ENCODE measurements around the gene IQCH. TPM values are rescaled to one million over a fixed set of nuclear protein-coding genes. Genes with fewer than 3 reads are reported as not detected.

Gene IQCH
- total RNA-seq, 1 donor from 2014 or later, result 4.5 TPM

DNA sequence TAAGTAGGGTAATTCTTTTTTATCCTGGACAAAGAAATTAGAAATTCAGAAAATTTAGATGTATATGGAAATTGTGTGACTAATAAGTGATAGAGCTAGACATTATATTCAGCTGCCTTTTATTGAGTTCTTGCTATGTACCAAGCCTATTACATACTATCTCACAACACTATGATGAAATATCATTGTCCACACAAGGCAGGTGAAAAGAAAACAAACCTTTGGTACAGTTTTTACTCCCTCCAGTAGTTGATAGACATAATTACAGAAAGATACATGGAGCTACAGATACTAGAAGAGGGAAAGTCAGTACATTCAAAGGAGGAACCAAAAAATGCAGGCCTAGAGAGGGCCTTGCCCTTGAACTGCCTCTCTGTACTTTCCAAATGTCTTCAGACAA is 4.8 kb downstream of the IQCH start:
- no peak overlapping the region for H3K27ac Mint-ChIP-seq (ENCODE audit: unreplicated experiment)
- H3K4me3 Mint-ChIP-seq (ENCODE audit: unreplicated experiment), result no peak overlapping the region
- no peaks in the 10 kb centered on the region for H3K4me1 Mint-ChIP-seq (ENCODE audit: low read depth, unreplicated experiment)

DNA sequence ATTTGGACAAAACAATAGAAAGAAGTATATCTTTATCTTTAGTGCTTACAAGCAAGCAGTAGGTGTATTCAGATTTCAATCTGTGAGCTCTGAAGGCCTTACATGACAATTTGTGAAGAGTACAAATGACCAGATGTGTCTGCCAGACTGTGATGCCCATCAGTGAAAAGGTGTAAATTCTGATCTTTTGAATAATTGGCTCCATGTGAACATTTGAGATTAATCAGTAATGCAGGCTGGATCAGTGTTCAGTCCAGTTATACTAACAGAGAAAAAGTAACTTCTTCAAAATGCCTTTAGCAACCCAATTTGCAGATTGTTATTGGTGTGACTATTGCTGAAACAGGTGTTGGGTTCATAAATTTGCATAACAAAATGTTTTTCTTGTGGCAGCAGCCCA is 5.2 kb downstream of the IQCH start:
- TF ChIP-seq, protein P1, sequence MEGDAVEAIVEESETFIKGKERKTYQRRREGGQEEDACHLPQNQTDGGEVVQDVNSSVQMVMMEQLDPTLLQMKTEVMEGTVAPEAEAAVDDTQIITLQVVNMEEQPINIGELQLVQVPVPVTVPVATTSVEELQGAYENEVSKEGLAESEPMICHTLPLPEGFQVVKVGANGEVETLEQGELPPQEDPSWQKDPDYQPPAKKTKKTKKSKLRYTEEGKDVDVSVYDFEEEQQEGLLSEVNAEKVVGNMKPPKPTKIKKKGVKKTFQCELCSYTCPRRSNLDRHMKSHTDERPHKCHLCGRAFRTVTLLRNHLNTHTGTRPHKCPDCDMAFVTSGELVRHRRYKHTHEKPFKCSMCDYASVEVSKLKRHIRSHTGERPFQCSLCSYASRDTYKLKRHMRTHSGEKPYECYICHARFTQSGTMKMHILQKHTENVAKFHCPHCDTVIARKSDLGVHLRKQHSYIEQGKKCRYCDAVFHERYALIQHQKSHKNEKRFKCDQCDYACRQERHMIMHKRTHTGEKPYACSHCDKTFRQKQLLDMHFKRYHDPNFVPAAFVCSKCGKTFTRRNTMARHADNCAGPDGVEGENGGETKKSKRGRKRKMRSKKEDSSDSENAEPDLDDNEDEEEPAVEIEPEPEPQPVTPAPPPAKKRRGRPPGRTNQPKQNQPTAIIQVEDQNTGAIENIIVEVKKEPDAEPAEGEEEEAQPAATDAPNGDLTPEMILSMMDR (IDR thresholded peaks at IDR 0.05; ENCODE audit: partially characterized antibody, unreplicated experiment), result no peak
- H3K9me3 Mint-ChIP-seq (ENCODE audit: unreplicated experiment), result no peaks in the 10 kb centered on the region
- no peaks in the 10 kb centered on the region for H3K36me3 Mint-ChIP-seq (ENCODE audit: unreplicated experiment)
- no peak overlapping the region for H3K27ac Mint-ChIP-seq (ENCODE audit: unreplicated experiment)
- H3K4me3 Mint-ChIP-seq (ENCODE audit: unreplicated experiment), result no peak overlapping the region
- DNase-seq, result no peak
- H3K27me3 Mint-ChIP-seq (ENCODE audit: unreplicated experiment), result peaks cover 2% of the 10 kb centered on the region
- no peaks in the 10 kb centered on the region for H3K4me1 Mint-ChIP-seq (ENCODE audit: low read depth, unreplicated experiment)

More for the DNA sequence above, 4.8 kb downstream of the IQCH start:
- Mint-ChIP-seq H3K36me3 (ENCODE audit: unreplicated experiment) (no peaks in the 10 kb centered on the region), H3K9me3 (ENCODE audit: unreplicated experiment) (no peaks in the 10 kb centered on the region), H3K27me3 (ENCODE audit: unreplicated experiment) (peaks cover 2% of the 10 kb centered on the region)
- DNase-seq, result no peak
- TF ChIP-seq, protein P1 (IDR thresholded peaks at IDR 0.05; ENCODE audit: partially characterized antibody, unreplicated experiment), result no peak

- no peaks in the 10 kb centered on the region for H3K36me3 Mint-ChIP-seq (ENCODE audit: unreplicated experiment)
Measured at GRCh38 chr15:67266870-67267269, 12.3 kb downstream of the IQCH start.

DNA sequence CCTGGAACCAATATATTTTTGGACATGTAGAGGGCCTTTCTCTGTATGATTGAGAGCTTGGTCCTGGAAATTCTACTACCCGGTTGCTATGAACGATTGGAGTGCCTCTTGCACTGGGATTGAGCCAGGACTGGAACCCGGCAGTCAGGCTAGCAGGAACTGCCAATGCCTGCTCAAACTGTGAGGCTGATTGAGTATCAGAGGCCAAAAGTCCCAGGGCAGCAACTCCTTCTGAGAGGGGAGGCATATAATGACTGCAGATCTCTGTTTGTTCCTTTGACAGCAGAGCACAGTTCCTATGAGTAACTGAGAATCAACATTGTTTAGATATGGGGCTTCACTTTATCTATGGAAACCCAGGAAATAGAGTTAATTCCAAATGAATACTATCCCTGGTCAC is 12.9 kb downstream of the IQCH start:
- H3K36me3 Mint-ChIP-seq (ENCODE audit: unreplicated experiment), result peaks cover 1% of the 10 kb centered on the region
- no peaks in the 10 kb centered on the region for H3K4me1 Mint-ChIP-seq (ENCODE audit: low read depth, unreplicated experiment)
- no peaks in the 10 kb centered on the region for H3K9me3 Mint-ChIP-seq (ENCODE audit: unreplicated experiment)
- DNase-seq, result no peak
- no peak overlapping the region for H3K4me3 Mint-ChIP-seq (ENCODE audit: unreplicated experiment)
- no peaks in the 10 kb centered on the region for H3K27me3 Mint-ChIP-seq (ENCODE audit: unreplicated experiment)
- TF ChIP-seq, protein P1 (IDR thresholded peaks at IDR 0.05; ENCODE audit: partially characterized antibody, unreplicated experiment), result no peak
- no peak overlapping the region for H3K27ac Mint-ChIP-seq (ENCODE audit: unreplicated experiment)

More at GRCh38 chr15:67266870-67267269, 12.3 kb downstream of the IQCH start:
- Mint-ChIP-seq H3K4me3 (ENCODE audit: unreplicated experiment) (no peak overlapping the region), H3K9me3 (ENCODE audit: unreplicated experiment) (no peaks in the 10 kb centered on the region), H3K27me3 (ENCODE audit: unreplicated experiment) (no peaks in the 10 kb centered on the region), H3K27ac (ENCODE audit: unreplicated experiment) (no peak overlapping the region), H3K4me1 (ENCODE audit: low read depth, unreplicated experiment) (no peaks in the 10 kb centered on the region)
- TF ChIP-seq, protein P1 (IDR thresholded peaks at IDR 0.05; ENCODE audit: partially characterized antibody, unreplicated experiment), result no peak
- no peak for DNase-seq

GRCh38 chr15:67267951-67268941 is 13.7 kb downstream of the IQCH start:
- no peak overlapping the region for H3K27ac Mint-ChIP-seq (ENCODE audit: unreplicated experiment)
- H3K9me3 Mint-ChIP-seq (ENCODE audit: unreplicated experiment), result no peaks in the 10 kb centered on the region
- DNase-seq, result no peak
- TF ChIP-seq, protein P1 (IDR thresholded peaks at IDR 0.05; ENCODE audit: partially characterized antibody, unreplicated experiment), result no peak
- no peak overlapping the region for H3K4me3 Mint-ChIP-seq (ENCODE audit: unreplicated experiment)
- no peaks in the 10 kb centered on the region for H3K4me1 Mint-ChIP-seq (ENCODE audit: low read depth, unreplicated experiment)
- peaks cover 3% of the 10 kb centered on the region for H3K36me3 Mint-ChIP-seq (ENCODE audit: unreplicated experiment)
- no peaks in the 10 kb centered on the region for H3K27me3 Mint-ChIP-seq (ENCODE audit: unreplicated experiment)
